Activated CD4-positive, alpha-beta T cell treated with anti-CD3 and anti-CD28 coated beads, Interleukin-2, amount 50 U/mL, for 1 hour (primary cell): ENCODE measurements around the gene PTCH2.
"Not testable (repeated sequence)": the region's sequence is repeated elsewhere in the genome, so short reads cannot be mapped to it uniquely, and the experiment has no call there.

ENCODE experiments used
- DNase-seq: peaks from one replicate; pipeline ENCODE4 v3.0.0-alpha.2; 2020

Gene PTCH2

DNA sequence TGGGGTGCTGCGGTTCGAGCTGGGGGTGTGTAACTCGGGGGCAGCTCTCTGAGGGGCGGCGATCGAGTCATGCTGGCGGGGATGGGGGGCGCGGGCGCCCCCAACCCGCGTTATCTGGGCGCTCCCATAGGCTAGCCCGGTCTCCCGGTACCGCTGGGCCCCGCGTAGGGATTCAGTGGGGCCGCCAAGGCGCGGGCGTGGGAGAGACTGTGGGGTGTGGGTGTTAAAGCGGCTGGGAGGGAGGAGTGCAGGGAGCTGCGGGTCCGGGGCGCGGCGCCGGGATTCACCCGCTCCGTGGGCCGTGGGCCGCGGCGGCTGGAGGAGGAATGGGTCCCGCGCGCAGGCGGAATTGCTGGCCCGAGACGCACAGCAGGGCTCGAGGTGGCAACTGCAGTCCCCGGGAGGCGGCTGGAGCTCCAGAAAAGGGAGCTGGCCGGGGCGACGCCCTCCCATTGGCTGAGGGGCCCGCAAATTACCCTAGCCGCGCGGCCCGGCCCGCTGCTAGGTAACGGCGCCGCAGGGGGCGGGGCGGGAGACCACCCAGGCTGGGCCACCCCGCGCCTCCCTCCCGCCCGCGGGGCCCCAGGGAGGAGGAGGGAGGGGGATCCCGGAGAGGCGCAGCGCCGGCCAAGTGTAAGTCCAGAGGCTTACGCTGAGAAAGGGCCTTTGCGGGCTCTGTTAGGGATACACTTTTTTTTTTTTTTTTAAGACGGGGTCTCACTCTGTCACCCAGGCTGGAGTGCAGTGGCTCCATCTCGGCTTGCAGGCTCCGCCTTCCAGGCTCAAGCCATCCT lies at the start of gene PTCH2:
PTCH2 (minus strand) TSS at position 392 of the 794 bp plus-strand sequence; CDS start at position 71, 321 bp downstream.
- no peak for DNase-seq

DNA sequence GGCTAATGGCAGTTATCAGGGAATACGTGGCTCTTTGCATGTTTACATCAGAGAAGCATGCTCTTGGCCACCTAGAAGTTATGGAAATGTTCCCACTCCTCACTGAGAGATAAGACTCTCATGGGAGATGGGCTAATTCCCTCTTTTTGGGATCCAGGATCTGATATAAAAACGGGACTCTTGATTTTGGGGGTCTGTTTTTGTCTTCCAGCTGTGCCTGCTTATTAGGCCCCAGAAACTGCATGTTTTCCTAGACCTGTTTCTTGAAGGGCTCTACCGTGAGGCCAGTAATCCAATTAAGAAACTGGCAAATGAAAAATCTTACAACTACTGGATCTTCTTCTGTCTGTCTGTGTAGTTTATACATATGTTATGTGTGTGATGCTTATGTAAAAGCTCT lies 47.0 kb upstream of the PTCH2 start:
- no peak for DNase-seq

- no peak for DNase-seq
Measured at GRCh38 chr1:44885406-44885805, 42.4 kb upstream of the PTCH2 start.

DNA sequence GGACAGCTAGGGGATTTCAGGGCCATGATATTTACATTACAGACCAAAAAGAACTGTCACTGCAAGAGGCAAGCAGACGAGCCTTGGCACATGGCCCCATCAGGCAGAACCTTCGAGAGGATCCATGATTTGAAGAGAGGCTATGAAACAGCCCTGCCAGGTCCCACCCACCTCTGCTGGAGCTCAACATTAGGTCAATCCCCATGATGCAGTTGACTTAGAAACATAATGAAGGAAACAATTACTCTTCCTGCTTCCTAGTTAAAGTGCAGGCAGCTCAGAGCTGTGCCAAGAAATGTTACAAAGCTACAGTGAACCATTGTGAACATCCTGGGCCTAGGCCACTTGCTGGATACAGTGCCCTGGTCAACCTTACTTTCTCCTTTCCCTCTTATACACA lies 41.7 kb upstream of the PTCH2 start:
- no peak for DNase-seq

DNA sequence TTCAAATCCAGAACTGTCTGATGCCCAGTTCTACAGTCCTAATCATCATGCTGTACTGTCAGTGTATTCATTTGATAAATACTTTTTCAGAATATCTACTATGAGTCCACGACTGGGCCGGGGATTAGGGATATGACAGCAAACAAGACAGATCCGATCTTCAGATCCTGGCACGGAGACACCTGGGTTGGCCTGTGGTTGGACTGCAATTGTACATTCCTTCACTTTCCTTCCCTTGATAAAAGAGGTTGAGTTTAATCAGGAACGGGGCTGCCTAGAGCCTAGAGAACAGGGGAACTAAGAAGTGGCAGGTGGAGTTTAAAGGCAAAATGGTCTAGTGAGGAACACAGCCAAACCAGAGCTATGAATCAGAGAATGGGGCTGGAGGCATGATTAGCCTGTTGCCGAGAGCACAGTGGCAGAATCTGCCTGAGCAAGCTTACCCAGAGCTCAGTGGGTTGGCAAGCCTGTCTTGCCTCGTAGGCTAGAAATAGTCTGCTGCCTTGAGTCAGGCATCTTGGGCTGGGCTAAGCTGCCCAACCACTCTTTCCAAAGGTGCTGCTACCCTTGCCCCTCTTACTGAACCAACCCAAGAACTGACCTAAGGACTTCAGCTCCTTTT lies 38.1 kb upstream of the PTCH2 start:
- DNase-seq, result no peak

DNA sequence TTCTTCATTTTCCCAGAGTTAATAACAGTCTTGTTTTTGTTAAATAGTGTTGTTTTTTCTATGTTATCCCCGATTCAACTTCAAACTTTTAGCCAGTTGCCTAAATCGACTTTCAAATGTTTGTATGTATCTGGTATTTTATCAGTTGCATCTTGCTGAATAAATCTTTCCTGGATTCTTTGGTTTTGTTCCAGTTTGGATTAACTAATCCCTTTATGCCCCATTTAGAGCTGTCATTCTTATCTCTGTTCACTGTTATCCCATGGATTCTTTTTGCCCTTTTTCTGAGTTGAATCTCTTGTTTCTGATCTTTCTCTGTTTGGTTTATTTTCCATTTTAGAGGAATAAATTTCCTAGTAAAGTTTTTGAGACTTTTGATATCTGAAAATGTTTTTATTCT lies 31.1 kb upstream of the PTCH2 start:
- DNase-seq, result no peak

DNA sequence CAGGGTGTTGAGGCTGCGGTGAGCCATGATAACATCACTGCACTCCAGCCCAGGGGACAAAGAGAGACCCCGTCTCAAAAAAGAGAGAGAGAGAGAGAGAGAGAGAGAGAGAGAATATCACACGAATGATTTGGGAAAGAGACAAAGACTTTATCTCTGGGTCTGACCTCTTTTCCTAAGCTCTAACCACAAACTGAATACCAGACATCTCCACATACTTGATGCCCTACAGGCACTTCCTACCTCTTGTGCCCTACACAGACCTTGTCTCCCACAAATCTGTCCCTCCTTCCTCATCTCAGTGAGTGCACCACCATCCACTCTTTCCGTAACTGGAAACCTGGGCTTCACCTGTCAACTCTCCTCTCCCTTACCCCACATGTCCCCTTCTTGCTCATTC lies 27.0 kb upstream of the PTCH2 start:
- no peak for DNase-seq

GRCh38 chr1:44867801-44868200 lies 24.7 kb upstream of the PTCH2 start:
- no peak for DNase-seq

DNA sequence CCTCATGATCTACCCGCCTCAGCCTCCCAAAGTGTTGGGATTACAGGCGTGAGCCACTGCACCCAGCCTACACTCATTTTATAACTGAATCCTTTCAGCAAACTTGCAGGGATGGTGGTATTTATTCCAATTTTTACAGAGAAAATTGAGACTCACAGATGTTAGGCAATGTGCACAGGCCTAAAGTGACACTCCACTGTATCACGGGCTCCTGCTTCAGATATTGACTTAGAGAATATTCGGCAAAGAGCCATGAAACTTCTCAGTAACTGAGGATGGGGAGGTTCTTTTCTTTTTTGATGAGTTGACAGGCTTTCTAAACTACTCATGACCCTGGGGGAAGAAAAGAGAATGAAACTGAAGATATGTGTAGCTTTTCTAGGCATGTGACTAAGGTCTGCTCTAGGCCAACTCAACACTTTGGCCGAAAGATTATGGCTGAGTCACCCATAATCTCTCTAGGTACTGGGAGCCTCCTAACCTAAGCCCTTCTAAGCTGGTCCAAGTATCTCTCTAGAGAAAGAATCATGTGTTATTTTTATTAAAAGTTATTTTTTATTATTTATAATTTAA lies 19.9 kb upstream of the PTCH2 start:
- DNase-seq, result no peak

GRCh38 chr1:44860891-44861425 lies 17.9 kb upstream of the PTCH2 start:
- no peak for DNase-seq

GRCh38 chr1:44860331-44860730 lies 17.3 kb upstream of the PTCH2 start:
- DNase-seq, result no peak

DNA sequence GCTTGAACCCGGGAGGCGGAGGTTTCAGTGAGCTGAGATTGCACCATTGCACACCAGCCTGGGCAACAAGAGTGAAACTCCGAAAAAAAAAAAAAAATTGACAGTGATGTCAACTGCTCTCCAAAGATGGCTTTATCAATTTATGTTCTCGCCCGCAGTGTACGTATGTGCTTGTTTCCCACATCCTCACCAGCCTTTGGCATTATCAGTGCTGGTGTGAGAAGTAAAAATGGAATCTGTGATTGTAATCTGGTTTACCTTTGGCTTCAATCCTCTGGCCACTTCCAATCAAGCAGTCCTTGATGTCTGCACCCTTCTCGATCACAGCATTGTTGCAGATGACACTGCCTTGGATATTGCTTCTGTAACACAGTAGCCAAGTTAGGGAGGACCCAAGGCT lies 14.4 kb upstream of the PTCH2 start:
- DNase-seq, result no peak

DNA sequence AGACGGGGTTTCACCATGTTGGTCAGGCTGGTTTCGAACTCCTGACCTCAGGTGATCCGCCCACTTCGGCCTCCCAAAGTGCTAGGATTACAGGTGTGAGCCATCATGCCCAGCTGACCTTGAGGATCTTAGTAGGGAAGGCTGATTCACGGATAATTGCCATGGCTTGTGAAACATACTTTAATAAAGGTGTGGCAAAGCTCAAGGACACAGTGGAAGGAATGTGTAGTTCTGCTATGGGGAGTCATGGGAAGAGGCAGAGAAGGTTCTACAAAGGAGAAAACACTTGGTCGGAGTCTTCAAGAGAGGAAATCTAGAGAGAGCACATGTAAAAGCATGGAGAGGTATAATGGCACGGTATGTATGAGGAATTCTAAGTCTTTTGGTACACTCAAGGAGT lies 12.7 kb upstream of the PTCH2 start:
- no peak for DNase-seq

DNA sequence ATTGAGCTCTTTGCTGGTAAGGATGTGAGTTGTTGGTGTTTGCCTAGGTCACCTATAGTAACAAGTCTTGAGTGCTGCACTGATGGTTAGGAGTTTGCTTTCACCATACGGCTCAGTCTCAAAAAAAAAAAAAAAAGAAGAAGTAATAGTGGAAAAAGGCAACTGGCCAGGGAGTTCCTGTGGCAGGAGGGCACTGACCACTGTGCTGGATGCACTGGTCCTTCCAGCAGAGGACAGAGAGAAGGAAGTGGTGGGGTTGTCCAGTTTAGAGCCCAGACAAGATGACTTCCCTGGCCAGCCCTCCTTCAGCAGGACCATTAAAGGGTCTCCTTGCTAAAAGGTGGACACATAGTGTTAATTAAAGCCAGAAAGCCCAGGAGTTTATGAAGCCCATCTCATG lies 11.9 kb upstream of the PTCH2 start:
- no peak for DNase-seq

- DNase-seq, result no peak
Measured at GRCh38 chr1:44853201-44853600, 10.1 kb upstream of the PTCH2 start.

- DNase-seq, result no peak
Measured at GRCh38 chr1:44851308-44851707, 8.3 kb upstream of the PTCH2 start.

DNA sequence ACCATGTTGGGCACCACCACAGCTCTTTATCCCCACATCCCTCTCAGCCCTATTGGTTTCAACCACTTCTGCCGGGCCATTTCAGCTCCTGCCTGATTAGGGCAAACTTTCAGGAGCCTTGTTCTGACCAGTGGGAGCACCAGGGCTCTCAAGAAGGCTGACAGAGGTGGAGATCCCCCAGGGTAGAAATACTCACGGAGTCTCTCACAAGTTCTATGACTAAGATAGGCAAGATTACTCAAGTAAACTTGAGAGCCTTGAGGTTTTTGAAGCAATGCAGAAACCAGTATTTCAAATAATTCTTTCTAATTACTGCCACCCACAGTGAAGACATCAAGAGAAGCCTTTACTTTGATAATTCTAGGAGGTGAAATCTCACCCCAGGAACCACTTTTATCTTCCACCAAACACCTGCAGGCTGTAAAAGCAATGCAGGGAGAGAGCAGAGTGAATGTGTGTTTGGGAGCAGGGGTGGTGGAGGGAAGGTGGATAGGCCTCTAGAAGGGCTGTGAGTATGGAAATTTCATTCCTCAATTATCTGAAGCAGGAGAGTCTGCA lies 6.6 kb upstream of the PTCH2 start:
- no peak for DNase-seq

- DNase-seq, result no peak
Measured at GRCh38 chr1:44848456-44849181, 5.6 kb upstream of the PTCH2 start.

DNA sequence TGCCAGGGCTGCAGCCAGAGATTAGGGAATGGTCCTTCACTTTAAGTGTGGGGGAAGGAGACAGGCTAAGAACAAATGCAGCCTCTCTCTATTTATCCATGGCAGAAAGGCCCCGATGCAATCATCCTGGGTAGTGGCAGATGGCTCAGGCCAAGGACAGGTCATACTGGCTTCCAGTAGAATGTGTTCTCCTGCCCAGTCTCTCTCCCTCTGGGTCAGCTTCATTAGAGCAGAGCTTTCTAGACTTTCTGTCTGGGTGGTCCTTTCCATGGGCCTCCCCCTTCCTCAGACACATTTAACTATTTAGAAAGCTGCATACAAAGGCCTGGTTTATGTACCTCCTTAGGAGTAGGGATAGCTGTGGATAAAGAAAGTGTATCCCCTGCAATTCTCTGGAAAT lies 4.8 kb upstream of the PTCH2 start:
- DNase-seq, result no peak

GRCh38 chr1:44846985-44847384 lies 3.9 kb upstream of the PTCH2 start:
- no peak for DNase-seq

DNA sequence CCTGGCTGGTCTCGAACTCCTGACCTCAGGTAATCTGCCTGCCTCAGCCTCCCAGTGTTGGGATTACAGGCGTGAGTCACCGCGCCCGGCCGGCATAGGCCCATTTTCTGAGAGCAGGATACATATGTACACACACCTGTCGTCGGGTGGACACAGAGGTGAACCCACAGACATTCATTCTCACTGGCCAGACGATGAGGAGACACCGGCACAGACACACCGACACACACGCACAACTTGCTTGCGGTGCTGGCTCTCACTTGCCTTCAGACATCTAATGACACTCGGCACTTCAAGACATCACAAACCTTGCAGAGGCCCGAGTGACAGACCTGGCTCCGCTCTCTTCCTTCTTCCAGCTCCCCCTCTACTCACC lies 579 bp downstream of the PTCH2 start:
- DNase-seq, result no peak

- no peak for DNase-seq
Measured at GRCh38 chr1:44839576-44839975, 3.5 kb downstream of the PTCH2 start.

- not testable (repeated sequence) for DNase-seq
Measured at GRCh38 chr1:44838294-44838693, 4.8 kb downstream of the PTCH2 start.
